Activated CD4-positive, alpha-beta T cell treated with anti-CD3 and anti-CD28 coated beads for 1 hour (primary cell): ENCODE results near the gene RENBP.
"Not testable (repeated sequence)": the region's sequence is repeated elsewhere in the genome, so short reads cannot be mapped to it uniquely, and the experiment has no call there.

Source experiments
- DNase-seq: peaks from one replicate; pipeline ENCODE4 v3.0.0-alpha.2; 2020

The RENBP gene

GRCh38 chrX:153944140-153944799 is at the start of gene RENBP:
Gene RENBP (minus strand): TSS chrX:153944643. CDS start chrX:153944610, 33 bp downstream.
- DNase-seq = no peak

- no peak for DNase-seq
Measured at GRCh38 chrX:153993978-153994377, 49.5 kb upstream of the RENBP start.

DNA sequence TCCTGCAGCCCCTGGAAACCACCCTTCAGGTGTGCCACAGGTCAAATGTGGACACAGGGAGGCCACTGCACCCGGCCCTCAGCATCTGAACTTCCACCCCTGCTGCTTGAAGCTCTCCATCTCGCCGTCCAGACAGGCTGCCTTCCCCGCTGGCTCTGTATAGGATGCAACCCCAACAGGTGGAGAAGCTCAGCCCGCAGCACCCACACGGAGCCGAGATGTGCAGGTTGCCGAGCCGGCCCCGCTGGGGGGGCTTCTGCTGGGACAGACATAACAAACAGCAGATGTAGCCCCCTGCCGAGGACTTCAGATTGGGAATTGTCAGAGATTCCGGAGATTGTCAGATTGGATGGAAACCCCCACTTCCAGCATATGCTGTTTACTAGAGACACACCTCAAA is 48.6 kb upstream of the RENBP start:
- no peak for DNase-seq

DNA sequence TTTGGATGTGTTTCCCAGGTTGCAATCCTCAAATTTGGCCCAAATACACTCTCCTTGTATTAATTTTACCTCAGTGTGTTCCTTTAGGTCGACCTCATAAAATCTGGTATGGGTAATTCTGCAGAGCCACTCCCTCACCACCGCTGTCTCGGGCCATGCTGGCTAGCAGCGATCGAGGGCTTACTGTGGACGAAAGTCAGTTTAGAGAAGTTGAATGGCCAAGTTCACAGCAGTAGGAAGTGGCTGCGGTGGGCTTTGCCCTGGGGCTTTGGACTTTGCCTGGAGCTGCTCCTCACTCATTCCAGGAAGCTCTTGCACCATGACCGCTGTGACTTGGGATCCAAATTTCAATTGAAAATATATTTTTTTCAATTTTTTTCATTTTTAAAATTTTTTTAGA is 47.7 kb upstream of the RENBP start:
- no peak for DNase-seq

DNA sequence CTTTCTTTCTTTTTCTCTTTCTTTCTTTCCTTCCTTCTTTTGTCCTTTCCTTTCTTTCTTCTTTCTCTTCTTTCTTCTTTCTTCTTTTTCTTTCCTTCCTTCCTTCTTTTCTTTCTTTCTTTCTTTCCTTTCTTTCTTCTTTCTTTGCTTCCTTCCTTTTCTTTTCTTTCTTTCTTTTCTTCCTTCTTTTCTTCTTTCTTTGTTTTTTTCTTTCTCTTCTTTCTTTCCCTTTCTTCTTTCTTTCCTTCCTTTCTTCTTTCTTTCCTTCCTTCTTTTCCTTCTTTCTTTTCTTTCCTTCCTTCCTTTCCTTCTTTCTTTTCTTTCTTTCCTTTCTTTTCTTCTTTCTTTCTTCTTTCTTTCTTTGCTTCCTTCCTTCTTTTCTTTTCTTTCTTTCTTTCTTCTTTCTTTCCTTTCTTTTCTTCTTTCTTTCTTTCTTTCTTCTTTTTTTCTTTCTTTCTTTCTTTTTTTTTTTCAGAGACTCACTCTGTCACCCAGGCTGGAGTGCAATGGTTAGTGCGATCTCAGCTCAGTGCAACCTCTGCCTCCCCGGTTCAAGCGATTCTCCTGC is 46.7 kb upstream of the RENBP start:
- DNase-seq = no peak

GRCh38 chrX:153989973-153990655 is 45.7 kb upstream of the RENBP start:
- DNase-seq = no peak

GRCh38 chrX:153988493-153988892 is 44.0 kb upstream of the RENBP start:
- no peak for DNase-seq

DNA sequence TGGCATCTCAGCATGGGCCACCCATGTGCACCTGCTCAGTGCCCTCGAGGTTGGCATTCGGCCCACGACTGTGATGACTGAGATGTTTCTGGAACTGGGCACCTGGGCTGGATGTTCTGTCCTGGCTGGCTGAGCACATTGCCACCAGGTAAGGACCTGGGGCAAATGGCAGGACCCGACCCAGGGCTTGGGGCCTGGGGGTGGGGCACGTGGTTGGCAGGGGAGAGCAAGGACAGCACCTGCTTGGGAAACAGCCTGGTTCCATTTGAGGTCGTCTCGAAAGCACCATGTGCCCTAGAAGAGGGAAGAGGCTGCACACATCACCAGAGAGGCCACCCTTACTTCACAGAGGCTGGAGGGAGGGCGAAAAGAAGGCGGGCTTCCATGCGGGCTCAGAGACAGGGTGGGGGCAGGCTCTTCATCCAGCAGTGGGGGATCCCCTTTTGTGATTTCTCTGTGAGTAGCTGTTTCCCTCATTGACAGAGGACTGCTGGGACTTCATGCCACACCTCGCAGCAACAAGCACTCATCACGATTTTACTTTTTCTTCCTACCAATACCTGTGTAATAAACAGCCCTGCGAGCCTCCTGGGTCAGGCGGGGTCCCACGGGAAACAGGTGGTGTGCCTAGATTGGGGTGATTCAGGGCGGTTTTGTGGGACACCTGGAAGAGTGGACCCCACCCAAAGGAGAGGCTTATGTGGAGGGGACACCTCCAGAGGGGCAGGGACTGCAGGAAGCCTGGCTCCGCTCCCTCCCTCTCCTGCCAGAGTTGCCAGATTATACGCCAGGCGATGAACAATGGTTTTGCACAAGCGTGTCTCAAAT is 40.1 kb upstream of the RENBP start:
- no peak for DNase-seq

DNA sequence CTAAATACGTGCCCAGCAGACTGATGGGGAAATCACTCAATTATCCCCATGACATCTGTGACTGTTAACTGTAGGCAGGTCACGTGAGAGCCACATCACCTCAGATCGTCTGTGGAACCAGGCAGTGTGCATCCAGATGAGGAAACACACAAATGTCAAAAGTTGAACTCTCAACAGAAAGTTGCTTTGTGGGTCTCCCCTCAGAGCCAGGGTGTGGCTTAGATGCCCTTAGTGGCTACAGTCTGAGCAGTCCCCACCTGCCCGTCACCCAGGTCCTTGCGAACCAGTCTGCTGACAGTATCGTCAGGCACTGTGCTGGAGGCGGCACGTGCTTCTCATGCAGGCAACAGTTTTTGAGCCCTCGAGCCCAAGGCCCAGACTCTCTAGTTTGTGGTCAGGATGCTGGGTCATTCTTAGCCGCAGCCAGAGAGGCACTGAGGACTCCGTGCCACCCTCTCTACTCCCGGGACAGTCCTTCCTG is 38.9 kb upstream of the RENBP start:
- DNase-seq = no peak

DNA sequence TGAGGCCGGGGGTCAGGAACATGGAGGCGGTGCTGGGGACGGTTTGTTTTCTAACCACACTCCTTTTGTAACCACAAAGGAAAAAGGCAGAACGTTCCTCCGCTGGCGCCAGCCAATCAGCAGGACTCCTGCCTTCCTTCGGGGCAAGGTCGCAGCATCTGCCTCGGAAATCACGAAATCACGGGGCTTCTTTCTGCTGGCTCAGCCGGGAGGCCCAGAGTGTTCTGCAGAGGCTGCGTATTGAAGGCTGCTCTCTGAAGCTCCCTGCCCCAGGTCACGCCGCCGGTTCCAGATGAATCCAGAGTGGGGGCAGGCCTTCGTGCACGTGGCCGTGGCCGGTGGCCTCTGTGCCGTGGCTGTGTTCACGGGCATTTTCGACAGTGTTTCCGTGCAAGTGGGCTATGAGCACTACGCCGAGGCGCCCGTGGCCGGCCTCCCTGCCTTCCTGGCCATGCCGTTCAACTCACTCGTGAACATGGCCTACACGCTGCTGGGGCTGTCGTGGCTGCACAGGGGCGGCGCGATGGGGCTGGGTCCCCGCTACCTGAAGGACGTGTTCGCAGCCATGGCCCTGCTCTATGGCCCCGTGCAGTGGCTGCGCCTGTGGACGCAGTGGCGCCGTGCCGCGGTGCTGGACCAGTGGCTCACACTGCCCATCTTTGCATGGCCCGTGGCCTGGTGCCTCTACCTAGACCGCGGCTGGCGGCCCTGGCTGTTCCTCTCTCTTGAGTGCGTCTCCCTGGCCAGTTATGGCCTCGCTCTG is 37.5 kb upstream of the RENBP start:
- peak; percentile 46 for DNase-seq

- no peak for DNase-seq
Measured at GRCh38 chrX:153981231-153981630, 36.8 kb upstream of the RENBP start.

- not testable (repeated sequence) for DNase-seq
Measured at GRCh38 chrX:153980394-153980793, 36.0 kb upstream of the RENBP start.

GRCh38 chrX:153974726-153975286 is 30.4 kb upstream of the RENBP start:
- DNase-seq = no peak

- DNase-seq = no peak
Measured at GRCh38 chrX:153974003-153974725, 29.7 kb upstream of the RENBP start.

- no peak for DNase-seq
Measured at GRCh38 chrX:153973127-153974002, 28.9 kb upstream of the RENBP start.

GRCh38 chrX:153972368-153973126 is 28.1 kb upstream of the RENBP start, which contains the start of gene TMEM187:
Gene TMEM187 (plus strand): TSS chrX:153972754. CDS start chrX:153982063, 9,309 bp downstream.
- DNase-seq = peak; percentile 78

GRCh38 chrX:153971450-153972367 is 27.3 kb upstream of the RENBP start, which contains the start of gene HCFC1:
Gene HCFC1 (minus strand): TSS chrX:153971818. CDS start chrX:153970840, 978 bp downstream.
- peak; percentile 85 for DNase-seq

- DNase-seq = peak; percentile 81
Measured at GRCh38 chrX:153971124-153971449, 26.6 kb upstream of the RENBP start.
